HG03378 (cell line): ENCODE data around the gene PDXK.

Experiments used
- ATAC-seq: cut with Tn5 transposase; IDR thresholded peaks from one replicate; pipeline ENCODE4 v1.9.1; 2021; ENCODE audit warnings: mild to moderate bottlenecking, moderate library complexity; ENCODE audit not compliant: unreplicated experiment

PDXK gene

DNA sequence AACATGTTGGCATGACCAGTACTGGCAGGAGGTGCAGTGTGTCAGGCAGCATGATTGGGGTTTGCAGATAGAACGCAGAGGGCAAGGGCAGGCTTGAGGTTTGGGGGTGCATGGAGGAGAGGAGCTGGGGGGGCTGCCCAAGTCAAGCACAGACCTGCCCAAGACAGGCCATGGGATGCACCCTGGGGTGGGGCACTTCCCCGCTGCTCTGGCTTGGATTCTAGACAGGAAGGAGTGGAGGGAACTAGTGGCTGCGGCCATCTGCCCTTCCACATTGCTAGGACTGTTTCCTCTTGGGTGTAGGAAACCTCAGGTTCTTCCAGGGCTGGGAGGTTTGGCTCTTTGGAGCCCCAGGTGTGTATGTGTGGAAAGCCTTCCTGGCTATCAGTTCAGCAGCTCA lies 3.0 kb downstream of the PDXK start:
- ATAC-seq: no peak

DNA sequence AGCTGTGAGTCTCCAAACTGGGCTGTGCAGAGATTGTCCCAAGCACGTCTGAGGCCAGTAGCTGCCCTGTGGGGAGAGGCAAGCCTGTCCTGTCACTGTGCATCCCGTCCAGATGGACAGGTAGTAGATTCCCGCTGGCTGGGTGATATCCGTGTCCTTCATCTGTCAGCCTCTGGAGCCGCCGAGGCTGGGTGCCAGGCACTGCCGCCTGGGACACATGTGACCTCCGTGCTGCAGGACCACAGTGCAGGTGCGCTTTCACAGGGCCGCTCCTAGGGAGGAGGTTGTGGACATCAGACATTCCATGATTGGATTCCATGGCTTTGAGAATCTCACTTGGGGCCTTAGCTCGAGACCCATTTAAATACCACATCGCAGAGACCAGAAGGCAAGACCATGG lies 4.7 kb downstream of the PDXK start:
- no peak for ATAC-seq

DNA sequence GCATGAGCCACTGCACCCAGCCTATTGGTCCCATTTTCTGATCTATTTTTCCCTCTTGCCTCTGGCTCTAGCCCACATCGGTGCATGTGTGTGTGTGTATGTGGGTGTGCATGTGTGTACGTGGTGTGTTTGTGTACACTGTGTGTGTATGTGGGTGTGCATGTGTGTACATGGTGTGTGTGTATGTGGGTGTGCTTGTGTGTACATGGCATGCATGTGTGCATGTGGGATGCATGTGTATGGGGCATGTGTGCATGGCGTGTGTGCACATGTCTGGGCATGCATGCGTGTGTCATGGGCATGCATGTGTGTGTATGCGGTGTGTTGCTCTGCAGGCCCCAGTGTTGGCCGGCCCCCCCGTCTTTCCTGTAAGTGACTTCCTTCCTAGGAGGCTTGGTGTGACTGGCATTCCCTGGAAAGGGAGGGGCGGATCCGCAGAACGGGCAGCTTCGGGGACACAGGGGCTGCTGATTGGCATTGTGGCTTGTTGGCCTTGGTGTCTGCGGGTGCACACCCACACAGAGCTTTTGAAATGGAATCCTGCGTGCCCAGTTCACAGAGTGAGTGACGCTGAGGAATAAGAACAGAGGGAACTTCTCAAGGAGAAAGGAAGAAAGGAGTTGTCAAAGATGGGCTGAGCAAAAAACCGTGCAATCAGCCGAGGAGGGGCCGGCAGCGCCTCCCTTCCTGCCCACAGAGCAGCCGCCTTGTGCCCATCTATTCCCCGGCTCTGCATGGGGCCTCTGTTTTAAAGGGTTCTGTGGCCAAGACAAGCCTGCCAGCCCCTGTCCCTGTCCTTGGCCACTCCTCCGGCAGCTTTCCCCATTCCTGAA lies 8.0 kb downstream of the PDXK start:
- no peak for ATAC-seq

DNA sequence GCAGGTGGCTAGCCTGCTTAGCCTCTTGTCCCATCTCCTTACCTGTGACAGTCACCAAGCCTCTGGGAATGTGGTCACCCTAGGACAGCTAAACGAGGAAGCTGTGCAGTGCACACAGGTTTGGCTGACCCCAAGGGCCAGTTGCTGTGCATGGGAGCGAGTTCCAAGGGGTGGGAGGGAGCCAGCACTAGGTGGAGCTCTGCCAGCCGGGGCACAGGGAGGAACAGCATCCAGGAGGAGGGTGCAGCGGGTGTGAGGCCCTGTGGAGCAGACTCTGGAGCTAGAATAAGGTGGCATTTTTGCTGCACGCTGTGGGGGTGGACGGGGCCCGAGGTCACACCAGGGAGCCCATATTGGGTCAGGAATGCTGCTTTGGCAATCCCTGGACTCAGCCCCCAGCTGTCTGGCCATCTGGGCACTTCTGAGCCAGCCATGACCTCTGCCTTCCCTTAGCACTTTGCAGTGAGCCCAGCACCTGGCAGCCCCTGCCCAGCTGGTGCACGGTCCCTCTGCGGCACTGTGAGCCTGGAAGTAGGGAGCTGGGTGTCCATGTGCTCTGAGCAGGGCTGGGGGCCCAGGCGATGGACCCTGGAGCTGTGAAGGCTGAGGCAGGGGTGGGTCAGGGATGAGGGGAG lies 8.7 kb downstream of the PDXK start:
- ATAC-seq: no peak

DNA sequence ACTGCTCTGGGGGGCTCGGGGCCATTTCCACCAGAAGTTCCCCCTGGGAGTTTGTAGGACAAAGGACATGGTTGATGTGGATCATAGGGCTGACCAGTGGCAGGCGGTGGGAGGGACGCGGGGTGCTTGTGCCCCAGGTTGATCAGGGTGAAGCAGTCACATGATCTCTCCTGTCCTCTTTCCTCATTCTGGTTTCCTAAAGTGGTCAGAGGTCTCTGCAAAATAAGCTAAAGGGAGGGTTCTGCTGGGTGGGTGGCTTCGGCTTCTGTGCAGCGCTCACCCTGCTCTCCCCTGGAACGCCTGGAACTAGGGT lies 9.2 kb downstream of the PDXK start:
- ATAC-seq: no peak

DNA sequence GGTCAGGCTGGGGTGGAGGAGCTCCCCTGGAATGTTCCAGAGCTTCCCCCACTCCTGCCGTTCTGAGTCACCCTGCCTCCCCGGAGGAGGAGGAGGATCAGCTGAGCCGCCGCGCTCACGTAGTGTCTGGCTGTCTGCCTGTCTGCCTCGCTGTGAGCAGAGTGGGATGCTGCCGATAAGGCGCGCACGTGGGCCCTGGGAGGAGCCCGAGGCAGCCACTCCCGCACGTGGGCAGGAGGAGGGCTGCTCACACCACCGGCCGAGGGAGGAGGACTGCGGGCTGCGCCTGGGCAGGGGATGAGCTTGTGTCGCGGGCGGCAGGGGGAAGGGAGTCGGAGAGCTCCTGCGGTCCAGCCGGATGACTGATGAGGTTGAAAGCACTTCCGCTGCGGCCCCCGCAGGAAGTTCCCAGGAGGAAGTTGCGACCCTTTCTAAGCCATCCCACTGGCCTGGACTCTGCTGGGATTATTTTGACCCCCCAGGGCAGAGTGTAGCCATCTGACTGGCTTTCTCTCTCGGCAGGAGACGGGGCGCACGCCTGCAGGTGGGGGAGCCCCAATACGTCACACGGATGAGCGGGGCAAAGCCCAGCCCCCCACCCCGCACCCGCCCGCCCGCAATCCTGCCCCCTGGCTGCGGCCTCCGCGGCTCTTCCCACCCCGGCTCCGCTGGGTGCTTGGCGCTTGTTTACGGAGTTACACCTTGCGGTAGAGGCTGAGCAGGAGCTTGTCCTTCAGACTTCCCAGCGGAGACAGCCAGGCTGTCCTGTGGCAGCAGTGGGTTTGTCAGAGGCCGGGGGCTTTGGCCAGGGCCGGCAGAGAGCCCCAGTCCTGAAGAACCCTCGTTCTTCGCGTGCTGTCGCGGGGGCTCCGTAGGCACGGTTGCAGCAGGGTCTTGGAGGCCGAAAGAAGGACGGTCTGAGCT lies 9.8 kb downstream of the PDXK start:
- ATAC-seq: peak; percentile 57

DNA sequence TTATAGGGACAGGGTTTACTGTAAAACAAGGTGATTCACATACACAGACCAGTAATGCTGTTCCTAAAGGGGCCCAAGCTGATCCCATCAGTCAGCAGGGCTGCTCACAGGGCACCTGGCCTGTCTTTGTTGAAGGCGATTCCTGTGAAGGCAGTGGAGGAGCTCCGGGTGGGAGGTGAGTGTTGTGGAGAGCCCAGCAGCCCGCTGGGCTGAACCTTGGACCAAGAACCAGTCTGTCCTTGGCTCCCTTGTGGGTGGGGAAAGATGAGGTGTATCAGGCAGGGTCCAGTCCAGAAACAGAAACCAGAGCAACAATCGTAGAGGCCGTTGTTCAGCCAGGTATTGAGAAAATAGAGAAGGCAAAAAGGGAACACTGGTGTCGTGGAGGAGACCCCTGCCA lies 12.5 kb downstream of the PDXK start:
- ATAC-seq: no peak

DNA sequence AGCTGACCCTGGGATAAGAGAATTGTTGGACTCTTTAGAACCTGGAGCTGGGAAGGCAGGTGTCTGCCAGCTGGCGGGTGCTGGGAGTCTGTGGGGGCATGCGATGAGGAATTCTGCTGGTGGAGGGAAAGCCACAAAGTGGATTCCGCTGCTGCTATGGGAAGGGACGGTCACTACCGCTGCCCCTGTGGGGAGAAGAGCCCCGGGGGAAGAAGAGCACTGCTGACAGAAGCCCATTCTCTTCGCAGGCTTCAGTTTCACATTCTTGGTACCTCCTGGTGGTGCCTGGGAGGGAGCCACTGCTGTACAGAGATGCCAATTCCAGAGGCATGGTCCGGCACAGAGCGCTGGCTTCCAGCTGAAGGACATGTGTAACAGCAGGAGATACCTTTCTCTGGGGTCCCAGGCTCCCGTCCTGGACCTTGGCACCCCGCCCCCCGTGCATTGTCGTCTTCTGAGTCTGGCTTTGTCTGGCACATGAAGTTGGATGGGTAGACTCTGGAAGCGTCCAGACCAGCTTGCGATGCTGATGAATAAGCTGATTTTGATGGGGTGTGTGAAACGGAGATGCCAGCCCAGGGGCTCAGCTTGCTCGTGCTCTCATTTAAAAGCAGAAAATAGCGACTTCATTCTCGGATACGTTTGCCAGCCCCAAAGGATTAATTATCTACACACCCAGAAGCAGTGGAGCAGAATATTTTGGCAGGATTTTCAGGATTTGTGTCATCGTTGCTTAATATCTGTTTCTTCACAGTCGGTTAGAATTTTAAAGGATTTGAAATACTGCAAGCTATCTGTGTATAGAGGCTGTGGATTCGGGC lies 13.2 kb downstream of the PDXK start:
- ATAC-seq: no peak

DNA sequence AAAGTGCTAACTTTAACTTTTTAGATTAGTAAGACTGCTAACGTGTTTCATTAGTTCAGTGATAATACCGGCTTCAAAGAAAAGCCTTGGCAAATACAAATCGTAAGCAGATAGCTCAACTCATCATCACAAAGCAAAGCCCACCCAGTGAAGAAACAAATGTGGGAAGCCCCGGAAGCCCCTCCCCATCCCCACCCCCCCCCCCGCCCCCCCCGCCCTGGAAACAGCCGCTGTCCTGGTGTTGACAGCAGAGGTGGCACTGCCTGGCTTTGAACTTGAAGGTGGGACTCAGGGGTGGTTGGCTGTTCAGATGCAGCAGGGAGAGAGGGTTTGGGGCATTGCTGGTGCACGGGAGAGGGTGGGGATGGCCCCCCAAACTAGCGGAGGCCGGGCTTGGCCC lies 14.1 kb downstream of the PDXK start:
- no peak for ATAC-seq

DNA sequence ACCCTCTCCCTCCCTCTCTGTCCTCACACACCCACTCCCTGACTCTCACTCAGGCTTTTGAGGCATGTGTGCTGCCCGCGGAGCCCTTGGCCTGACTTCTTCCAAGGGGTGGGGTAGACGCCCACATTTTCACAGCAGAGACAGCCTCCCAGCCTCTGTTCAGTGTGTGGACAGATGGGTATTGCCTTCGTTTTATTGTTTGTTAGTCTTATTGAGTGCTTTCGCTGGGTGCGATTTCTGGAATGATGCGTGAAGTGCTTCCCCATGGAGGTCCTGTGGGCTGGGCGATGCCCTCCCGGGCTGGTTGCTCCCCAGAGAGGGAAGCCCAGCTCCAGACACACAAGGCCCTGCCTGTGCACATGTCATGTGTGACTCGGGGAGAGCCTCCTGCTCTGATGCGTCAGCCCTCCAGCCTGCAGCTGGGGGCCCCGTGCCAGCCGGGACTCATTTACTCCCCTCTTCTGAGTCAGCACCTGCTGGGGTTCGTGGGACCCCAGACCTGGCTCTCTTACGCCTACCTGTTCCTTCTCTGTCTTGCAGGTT lies 14.7 kb downstream of the PDXK start:
- no peak for ATAC-seq

DNA sequence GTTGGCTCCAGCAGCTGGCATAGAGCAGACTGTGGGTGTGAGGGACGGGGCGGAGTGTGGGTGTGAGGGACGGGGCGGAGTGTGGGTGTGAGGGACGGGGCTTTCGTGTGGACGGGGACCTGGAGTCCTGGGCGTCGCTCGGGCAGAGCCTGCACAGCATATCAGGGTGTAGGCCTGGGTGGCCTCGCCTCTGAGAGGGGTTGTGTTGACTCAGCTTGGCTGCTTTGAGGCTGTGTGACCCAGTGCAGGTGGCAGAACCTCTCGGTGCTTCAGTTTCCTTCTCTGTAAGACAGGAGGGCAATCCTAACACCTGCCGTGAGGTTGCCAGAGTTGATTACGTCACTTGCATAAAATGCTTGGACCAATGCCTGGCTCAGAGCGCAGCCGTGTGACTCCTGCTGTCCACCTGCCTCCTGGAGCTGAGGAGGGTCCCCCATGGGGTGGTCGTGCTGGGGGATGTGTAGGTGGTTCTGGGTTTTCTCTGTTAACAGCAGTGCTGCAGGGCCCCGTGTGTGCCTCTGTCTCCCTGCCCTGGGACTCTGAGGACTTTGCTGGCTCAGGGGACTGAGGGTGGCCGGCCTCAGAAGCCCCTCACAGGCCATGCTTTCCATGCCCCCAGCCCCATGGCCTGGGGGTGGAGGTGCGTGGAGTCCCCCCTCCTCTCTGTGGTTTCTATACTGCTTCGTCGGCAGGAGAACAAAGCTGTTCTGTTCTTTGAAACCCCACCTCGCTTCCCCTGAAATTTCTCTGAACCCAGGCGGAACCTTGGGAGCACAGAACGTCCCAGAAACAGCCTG lies 15.4 kb downstream of the PDXK start:
- ATAC-seq: no peak

DNA sequence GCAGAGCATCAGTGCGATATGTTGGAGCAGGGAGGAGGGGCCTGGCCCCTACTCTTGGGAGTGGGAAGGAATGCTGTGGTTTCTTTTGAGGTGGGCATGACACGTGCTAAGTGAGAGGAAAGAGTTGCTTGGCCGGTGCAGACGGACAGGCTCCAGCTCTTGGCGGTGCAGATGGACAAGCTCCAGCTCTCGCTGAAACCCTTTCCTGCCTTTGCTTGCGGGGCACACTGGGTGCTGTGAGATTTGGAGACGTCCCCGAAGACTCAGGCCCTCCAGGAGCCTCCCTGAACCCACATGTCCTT lies 15.9 kb downstream of the PDXK start:
- no peak for ATAC-seq

DNA sequence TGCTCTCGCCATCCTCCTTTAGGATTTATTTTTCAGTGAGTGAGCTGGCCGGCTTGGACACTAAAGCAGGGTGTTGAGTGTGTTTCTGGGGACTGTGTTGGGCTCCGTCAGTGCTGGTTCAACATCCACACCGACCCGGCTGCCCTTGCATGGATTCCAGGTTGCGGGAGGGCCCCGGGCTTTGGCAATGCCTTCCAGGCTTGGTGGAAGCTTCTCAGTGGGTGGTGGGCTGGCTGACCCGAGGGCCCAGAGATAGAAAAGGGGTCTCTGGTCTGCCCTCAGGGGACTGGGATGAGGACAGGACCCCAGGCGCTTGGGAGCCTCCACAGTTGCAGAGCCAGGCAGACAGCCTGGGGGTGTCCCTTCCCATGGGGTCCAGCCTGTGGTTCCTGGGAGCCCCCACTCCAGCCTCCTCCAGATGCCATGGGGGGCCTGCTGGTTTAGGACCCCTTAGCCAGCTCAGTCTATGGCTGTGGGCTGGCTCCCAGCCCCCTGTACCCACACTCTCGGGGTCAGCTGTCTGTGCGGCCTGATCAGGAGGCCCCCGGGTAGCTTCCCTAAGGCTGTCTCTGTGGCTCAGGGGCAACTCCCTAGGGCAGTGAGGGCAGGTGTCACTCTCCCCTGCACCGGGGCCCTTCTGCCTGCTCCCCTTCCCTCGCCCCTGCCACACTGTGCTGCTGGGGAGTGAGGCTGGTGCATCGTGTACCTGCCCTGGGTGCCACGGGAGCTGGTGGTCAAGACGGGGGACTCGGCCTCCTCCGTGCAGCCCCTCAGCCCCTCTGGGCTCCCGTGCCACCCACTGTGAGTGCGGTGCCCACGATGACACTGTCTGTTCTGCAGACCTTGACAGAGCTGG lies 16.5 kb downstream of the PDXK start:
- no peak for ATAC-seq

DNA sequence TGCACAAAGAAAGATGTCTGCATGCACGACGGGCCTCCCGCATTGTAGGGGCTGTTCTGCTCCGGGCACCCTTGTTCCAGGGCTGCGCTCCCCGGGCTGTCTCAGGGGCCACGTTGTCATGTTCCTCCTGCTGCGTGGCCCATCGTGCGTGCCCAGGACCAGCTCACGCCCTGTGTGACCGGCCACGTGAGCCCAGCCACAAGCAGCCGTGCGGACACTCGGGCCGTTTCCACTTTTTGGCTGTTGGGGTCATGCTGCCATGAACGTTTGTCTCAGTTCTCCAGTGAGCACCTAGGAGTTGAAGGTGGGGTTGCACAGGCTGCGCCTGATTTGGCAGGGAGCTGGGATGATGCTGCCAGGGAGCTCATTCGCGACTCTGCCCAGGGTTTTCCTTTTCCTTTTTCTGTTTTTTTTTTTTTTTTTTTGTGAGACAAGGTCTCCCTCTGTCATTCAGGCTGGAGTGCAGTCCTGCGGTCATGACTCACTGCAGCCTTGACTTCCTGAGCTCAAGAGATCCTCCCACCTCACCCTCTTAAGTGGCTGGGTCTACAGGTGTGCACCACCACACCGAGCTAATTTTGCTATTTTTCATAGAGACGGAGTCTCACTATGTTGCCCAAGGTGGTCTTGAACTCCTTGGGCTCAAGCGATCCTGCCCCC lies 17.4 kb downstream of the PDXK start:
- no peak for ATAC-seq

DNA sequence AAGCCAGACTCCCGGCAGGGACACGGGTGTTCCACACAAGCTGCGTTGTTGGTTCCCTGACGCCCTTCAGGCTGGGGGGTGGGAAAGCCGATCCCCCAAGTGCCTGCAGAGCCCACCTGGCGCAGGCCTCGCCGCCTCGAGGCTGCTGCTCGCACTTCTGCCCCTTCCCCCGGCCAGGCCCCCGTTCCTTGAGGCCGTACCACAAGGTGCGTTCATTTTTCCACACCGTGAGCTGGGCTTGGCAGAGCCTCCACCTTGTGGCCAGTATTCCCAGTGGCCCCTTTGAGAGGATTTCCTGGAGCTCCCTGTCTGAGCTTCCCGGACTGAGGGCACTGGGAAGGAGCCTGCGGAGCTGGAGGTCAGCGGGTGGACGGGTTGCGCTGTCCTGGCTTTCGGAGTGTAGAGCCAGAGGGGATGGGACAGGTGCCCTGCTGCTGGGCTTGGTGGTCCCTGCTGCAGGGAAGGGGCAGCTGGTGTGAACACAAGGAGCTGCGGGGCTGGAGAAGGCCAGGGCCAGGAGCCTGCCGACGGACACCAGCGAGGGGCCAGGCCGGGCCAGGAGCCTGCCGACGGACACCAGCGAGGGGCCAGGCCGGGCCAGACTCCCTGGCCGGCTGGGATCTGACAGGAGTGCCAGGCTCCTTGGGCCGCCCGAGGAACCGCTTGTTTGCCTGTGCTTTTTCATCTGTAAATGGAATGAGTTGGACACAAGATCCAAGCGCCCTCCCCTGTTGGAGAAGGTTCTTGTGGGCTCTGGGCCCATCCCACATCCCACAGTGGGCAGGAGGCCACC lies 18.4 kb downstream of the PDXK start:
- ATAC-seq: no peak

DNA sequence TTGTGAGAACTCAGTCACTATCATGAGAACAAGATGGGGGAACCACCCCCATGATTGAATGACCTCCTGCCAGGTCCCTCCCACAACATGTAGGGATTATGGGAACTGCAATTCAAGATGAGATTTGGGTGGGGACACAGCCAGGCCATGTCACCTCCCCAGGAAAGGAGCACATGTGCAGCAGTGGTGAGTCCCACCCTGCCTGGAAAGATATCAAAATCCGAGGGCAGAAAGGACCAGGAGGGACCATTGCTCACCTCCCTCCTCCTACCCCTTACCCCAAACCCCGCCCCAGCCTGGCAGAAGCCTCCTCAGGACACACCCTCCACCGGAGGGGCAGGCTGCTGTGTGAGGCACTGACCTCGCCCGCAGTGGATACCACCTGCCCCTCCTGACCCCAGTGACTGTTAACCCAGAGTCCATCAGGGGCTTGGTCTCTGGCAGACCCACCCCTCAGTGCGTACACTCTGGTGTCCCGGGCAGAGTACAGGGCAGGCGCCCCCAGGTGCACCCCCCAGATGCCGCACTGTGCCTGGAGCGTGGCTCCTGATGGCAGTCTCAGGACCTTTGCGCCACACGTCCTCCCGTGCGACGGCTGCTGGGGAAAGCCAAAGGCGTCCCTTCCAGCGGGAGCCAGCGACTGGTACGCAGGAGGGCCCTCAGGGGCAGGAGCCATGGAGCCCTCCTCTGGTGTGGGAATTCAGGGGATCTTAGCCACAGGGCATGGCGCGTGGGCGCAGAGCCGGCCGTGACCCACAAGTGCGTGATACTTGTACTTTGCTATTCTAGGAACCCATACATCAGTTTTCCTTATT lies 20.9 kb downstream of the PDXK start:
- ATAC-seq: no peak
